ENCODE data around the gene SPSB1. TPM values are rescaled to one million over a fixed set of nuclear protein-coding genes. Genes with fewer than 3 reads are reported as not detected.

The SPSB1 gene
- 20.0 and 31.4 TPM in 2 replicates for total RNA-seq

GRCh38 chr1:9292361-9293240, at the start of gene SPSB1:
TSS of gene SPSB1 (plus strand) at chr1:9292894. CDS start at chr1:9355892, 62,998 bp downstream.

Other genes with a start within 250 kb of the SPSB1 start
- 0.22 and 0.91 TPM in 2 replicates for gene SLC2A5, start 223.3 kb upstream of the SPSB1 start, total RNA-seq
- 3.7 and 5.7 TPM in 2 replicates for gene GPR157, start 163.8 kb upstream of the SPSB1 start, total RNA-seq
- gene H6PD, start 58.1 kb upstream of the SPSB1 start, total RNA-seq, result 56.1 and 66.6 TPM in 2 replicates
- 4.5 and 4.7 TPM in 2 replicates for gene SLC25A33, start 246.6 kb downstream of the SPSB1 start, total RNA-seq

Measured in articular chondrocyte of knee joint (primary cell).